Natural killer cell treated with Interleukin-12 subunit alpha and Interleukin-12 subunit beta and Interleukin-15 and Interleukin-18, amount 100 ng/mL, for 72 hours (primary cell): ENCODE data around the gene PCBD1. TPM values are rescaled to one million over a fixed set of nuclear protein-coding genes. Genes with fewer than 3 reads are reported as not detected.
A peak's percentile ranks its signal among the peaks of the same experiment; 100 is the strongest.
"Not testable (repeated sequence)": the region's sequence is repeated elsewhere in the genome, so short reads cannot be mapped to it uniquely, and the experiment has no call there.

ENCODE experiments used
- ATAC-seq, 2 donors: fragments of 150-1000 bp; cut with Tn5 transposase in 1 of 2; sonication (Bioruptor Pico), chemical (Tn5 transposase) in 1 of 2; 2 replicates each; pipeline ENCODE4 v1.10.0; 2021
- DNase-seq: peaks from one replicate; pipeline ENCODE4 v3.0.0; 2022; ENCODE audit warnings: low spot score
- H3K27ac Mint-ChIP-seq, 2 donors: 1 replicate in 1 of 2; 2 replicates in 1 of 2; pipeline ENCODE4 v1.8.0; 2022; ENCODE audit warnings: mixed read lengths in 2 of 2, mild to moderate bottlenecking in 1 of 2, moderate library complexity in 1 of 2
- H3K27me3 Mint-ChIP-seq, 2 donors: 1 replicate in 1 of 2; 2 replicates in 1 of 2; pipeline ENCODE4 v1.8.0; 2022; ENCODE audit warnings: mixed read lengths in 2 of 2
- H3K36me3 Mint-ChIP-seq: one replicate; pipeline ENCODE4 v1.8.0; 2022; ENCODE audit warnings: mixed read lengths
- H3K4me1 Mint-ChIP-seq, 2 donors: 1 replicate in 1 of 2; 2 replicates in 1 of 2; pipeline ENCODE4 v1.8.0; 2022; ENCODE audit warnings: low read depth in 2 of 2, mixed read lengths in 2 of 2, mild to moderate bottlenecking in 1 of 2
- H3K4me3 Mint-ChIP-seq: one replicate; pipeline ENCODE4 v1.8.0; 2022; ENCODE audit warnings: mixed read lengths
- H3K9me3 Mint-ChIP-seq: 2 replicates; pipeline ENCODE4 v1.8.0; 2022; ENCODE audit warnings: mixed read lengths
- total RNA-seq, 2 donors: library from RNA; stranded (reverse); gene quantifications; one replicate each; pipeline ENCODE4 v1.2.3, GENCODE V29; 2022

Gene PCBD1
- total RNA-seq, 2 donors from 2014 or later, result 32.6 to 44.9 TPM

- no peaks in the 10 kb centered on the region for H3K9me3 Mint-ChIP-seq
- peak overlapping the region; percentile 83 for H3K4me3 Mint-ChIP-seq
- H3K27ac Mint-ChIP-seq, result peak overlapping the region in 1 of 2 donors; percentile 51
- no peak for DNase-seq
- no peaks in the 10 kb centered on the region for H3K27me3 Mint-ChIP-seq
- no peak for ATAC-seq
- peaks cover 8 to 13% of the 10 kb centered on the region in 2 donors for H3K4me1 Mint-ChIP-seq
- H3K36me3 Mint-ChIP-seq, result no peaks in the 10 kb centered on the region
Observed at GRCh38 chr10:70885931-70886903, 2.1 kb downstream of the PCBD1 start.

DNA sequence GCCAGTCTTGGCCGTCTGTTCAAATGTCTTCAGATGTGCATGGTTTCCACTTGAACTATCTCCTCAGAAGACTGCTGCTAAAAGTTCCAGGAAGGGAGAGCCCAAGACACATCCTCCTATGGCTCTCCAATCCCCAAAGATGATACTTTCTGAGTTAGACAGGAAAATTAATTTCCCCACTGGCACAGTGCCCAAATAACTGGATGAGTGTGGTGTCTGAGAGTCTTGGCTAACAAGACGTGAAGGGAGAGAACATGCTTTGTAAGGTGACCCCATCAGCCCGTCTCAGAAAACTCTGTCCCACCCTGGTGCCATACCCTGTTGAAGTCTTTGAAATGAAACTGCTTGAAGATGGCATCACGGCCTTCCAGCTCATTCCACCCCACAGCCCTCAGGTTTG lies 2.9 kb downstream of the PCBD1 start:
- H3K4me3 Mint-ChIP-seq, result no peak overlapping the region
- peaks cover 8 to 13% of the 10 kb centered on the region in 2 donors for H3K4me1 Mint-ChIP-seq
- no peaks in the 10 kb centered on the region for H3K9me3 Mint-ChIP-seq
- no peaks in the 10 kb centered on the region for H3K27me3 Mint-ChIP-seq
- H3K36me3 Mint-ChIP-seq, result no peaks in the 10 kb centered on the region
- DNase-seq (no peak), ATAC-seq (no peak)
- peak overlapping the region; percentile 36 to 51 for H3K27ac Mint-ChIP-seq

DNA sequence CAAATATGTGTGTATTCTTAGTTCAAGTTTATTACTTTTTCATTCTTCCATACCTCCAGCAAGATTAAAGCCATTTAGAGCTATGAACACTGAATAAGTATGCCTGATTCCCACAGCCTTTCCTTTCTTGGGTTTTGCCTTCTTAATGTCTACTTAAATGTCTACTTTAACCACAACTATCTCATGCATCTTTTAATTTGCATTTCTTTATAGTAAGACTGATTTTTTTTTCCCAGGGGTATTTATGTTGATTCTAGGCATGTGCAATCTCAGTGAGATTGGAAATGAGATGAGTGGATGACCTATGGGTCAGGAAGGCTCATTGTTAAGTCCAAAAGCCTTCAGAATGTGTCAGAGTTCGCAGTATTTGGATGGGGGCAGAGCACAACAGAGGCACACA lies 3.6 kb downstream of the PCBD1 start:
- Mint-ChIP-seq H3K9me3 (no peaks in the 10 kb centered on the region), H3K4me1 (peaks cover 15 to 19% of the 10 kb centered on the region in 2 donors), H3K27me3 (no peaks in the 10 kb centered on the region), H3K36me3 (no peaks in the 10 kb centered on the region), H3K4me3 (no peak overlapping the region), H3K27ac (peak overlapping the region in 1 of 2 donors; percentile 36)
- ATAC-seq (no peak), DNase-seq (no peak)

- H3K9me3 Mint-ChIP-seq, result no peaks in the 10 kb centered on the region
- H3K36me3 Mint-ChIP-seq, result peaks cover 12% of the 10 kb centered on the region
- H3K4me1 Mint-ChIP-seq, result peaks cover 7 to 17% of the 10 kb centered on the region in 2 donors
- no peak overlapping the region for H3K4me3 Mint-ChIP-seq
- H3K27me3 Mint-ChIP-seq, result no peaks in the 10 kb centered on the region
- no peak overlapping the region for H3K27ac Mint-ChIP-seq
- peak; percentile 81 to 83 for ATAC-seq
- peak; percentile 85 for DNase-seq
Observed at GRCh38 chr10:70880077-70880534, 8.3 kb downstream of the PCBD1 start.

DNA sequence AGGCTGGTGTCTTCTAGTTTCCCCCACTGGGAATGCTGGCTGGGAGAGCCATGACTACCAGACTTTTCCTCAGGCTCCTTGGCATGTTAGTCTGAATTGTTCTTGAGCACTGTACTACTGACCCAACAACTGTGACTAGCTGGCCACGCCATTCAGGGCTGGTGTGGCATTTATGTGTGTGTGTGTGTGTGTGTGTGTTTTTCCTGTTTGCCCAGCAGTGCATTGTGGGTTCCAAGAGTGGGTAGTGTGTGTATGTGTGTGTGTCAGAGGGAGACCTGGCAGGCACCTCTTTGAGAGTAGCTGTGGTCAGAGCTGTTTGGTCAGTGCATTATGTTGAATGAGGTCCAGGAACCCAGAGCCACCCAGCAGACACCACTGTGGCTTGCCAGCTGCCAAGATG lies 9.2 kb downstream of the PCBD1 start:
- H3K4me1 Mint-ChIP-seq, result peaks cover 7 to 13% of the 10 kb centered on the region in 2 donors
- H3K27ac Mint-ChIP-seq, result no peak overlapping the region
- H3K27me3 Mint-ChIP-seq, result no peaks in the 10 kb centered on the region
- peaks cover 12% of the 10 kb centered on the region for H3K36me3 Mint-ChIP-seq
- no peak overlapping the region for H3K4me3 Mint-ChIP-seq
- ATAC-seq, result no peak
- no peaks in the 10 kb centered on the region for H3K9me3 Mint-ChIP-seq
- DNase-seq, result no peak

- H3K27ac Mint-ChIP-seq, result no peak overlapping the region
- no peaks in the 10 kb centered on the region for H3K27me3 Mint-ChIP-seq
- H3K4me1 Mint-ChIP-seq, result peaks cover 0 to 2% of the 10 kb centered on the region in 2 donors
- no peak overlapping the region for H3K4me3 Mint-ChIP-seq
- H3K9me3 Mint-ChIP-seq, result no peaks in the 10 kb centered on the region
- no peak for DNase-seq
- peaks cover 21% of the 10 kb centered on the region for H3K36me3 Mint-ChIP-seq
- no peak for ATAC-seq
Observed at GRCh38 chr10:70874061-70874460, 14.3 kb downstream of the PCBD1 start.

DNA sequence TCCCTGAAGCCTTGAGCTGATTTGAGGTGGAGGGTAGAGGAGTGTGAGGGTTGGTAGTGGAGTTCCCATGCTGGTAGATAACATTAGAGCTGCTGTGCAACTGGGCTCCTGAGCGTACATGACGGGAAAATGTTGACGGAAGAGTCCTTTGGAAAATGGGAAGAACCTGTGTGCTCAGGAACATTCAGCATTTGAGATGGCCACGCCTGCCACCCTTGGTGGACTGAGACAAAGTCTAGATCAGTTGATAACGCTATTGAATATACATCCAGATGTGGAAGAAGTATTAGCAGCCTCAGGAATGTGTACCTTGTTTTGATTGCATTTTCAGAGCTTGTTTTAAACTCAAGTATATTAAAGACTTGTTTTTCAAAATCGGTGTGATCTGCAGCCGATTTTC lies 16.1 kb downstream of the PCBD1 start:
- DNase-seq, result no peak
- Mint-ChIP-seq H3K36me3 (peaks cover 19% of the 10 kb centered on the region), H3K27ac (no peak overlapping the region)

DNA sequence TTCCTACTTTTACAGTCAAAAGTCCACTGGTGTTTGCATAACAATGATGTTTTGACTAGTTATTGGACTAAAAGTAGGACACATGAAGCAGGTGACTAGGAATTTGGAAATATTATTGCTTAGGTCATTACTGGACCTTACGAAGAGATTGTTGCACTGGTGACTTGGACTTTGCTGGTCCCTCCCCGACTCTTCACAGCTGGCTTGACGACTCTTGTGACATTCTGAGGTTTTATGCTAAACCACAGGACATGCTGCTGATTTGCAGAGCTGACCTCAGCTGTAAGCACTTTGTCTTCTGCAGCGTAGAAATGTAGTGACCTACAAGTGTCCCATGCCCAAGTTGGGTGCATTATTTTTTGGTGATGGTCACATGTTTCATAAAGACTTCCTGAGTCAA lies 21.9 kb downstream of the PCBD1 start:
- peak overlapping the region in 1 of 2 donors; percentile 41 for H3K27ac Mint-ChIP-seq
- peaks cover 12% of the 10 kb centered on the region for H3K36me3 Mint-ChIP-seq
- H3K4me1 Mint-ChIP-seq, result peaks cover 30 to 35% of the 10 kb centered on the region in 2 donors

More for the DNA sequence above, 16.1 kb downstream of the PCBD1 start:
- no peaks in the 10 kb centered on the region for H3K9me3 Mint-ChIP-seq
- no peak for ATAC-seq
- H3K27me3 Mint-ChIP-seq, result no peaks in the 10 kb centered on the region
- no peaks in the 10 kb centered on the region for H3K4me1 Mint-ChIP-seq
- H3K4me3 Mint-ChIP-seq, result no peak overlapping the region

GRCh38 chr10:70864935-70865334 lies 23.4 kb downstream of the PCBD1 start:
- Mint-ChIP-seq H3K27ac (peak overlapping the region in 1 of 2 donors; percentile 38), H3K4me3 (no peak overlapping the region), H3K9me3 (no peaks in the 10 kb centered on the region), H3K4me1 (peaks cover 32 to 35% of the 10 kb centered on the region in 2 donors), H3K36me3 (peaks cover 20% of the 10 kb centered on the region), H3K27me3 (no peaks in the 10 kb centered on the region)
- no peak for ATAC-seq
- no peak for DNase-seq

More for the DNA sequence above, 21.9 kb downstream of the PCBD1 start:
- peak overlapping the region; percentile 5 for H3K4me3 Mint-ChIP-seq
- peak; percentile 69 for DNase-seq
- H3K27me3 Mint-ChIP-seq, result no peaks in the 10 kb centered on the region
- H3K9me3 Mint-ChIP-seq, result no peaks in the 10 kb centered on the region
- ATAC-seq, result peak; percentile 85

GRCh38 chr10:70863470-70864160 lies 24.8 kb downstream of the PCBD1 start:
- Mint-ChIP-seq H3K36me3 (peaks cover 24% of the 10 kb centered on the region), H3K27me3 (no peaks in the 10 kb centered on the region), H3K4me3 (no peak overlapping the region), H3K9me3 (no peaks in the 10 kb centered on the region), H3K4me1 (peaks cover 34 to 35% of the 10 kb centered on the region in 2 donors), H3K27ac (peak overlapping the region in 1 of 2 donors; percentile 52)
- DNase-seq (no peak), ATAC-seq (no peak)

DNA sequence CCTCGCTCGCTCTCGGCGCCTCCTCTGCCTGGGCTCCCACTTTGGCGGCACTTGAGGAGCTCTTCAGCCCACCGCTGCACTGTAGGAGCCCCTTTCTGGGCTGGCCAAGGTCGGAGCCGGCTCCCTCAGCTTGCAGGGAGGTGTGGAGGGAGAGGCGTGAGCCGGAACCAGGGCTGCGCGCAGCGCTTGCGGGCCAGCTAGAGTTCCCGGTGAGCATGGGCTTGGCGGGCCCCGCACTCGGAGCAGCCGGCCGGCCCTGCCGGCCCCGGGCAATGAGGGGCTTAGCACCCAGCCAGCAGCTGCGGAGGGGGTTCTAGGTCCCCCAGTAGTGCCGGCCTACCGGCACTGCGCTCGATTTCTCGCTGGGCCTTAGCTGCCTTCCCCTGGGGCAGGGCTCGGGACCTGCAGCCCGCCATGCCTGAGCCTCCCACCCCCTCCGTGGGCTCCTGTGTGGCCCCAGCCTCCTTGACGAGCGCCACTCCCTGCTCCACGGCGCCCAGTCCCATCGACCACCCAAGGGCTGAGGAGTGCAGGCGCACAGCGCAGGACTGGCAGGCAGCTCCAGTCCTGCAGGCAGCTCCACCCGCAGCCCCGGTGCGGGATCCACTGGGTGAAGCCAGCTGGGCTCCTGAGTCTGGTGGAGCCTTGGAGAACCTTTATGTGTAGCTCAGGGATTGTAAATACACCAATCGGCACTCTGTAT lies 26.7 kb downstream of the PCBD1 start:
- H3K4me1 Mint-ChIP-seq, result peaks cover 39 to 42% of the 10 kb centered on the region in 2 donors
- not testable (repeated sequence) for ATAC-seq, H3K27ac Mint-ChIP-seq

DNA sequence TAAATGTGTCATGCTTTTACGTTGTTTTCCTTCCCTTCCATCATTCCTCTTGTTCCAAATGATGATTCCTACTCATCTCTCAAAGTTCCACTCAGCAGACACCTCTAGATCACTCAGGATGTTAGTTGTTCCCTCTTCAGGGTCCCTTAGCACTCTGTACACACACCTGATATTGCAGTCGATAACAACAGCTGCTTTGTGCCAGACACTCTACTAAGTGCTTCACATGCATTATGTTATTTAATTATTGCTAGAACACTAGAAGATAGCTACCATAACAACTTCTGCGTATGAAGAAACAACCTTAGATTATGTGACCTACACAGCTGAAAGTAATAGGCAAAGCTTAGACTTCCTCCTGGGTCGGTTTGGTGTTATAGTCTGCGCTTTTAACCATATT lies 29.6 kb downstream of the PCBD1 start:
- ATAC-seq (no peak), DNase-seq (no peak)
- Mint-ChIP-seq H3K27me3 (no peaks in the 10 kb centered on the region), H3K27ac (no peak overlapping the region), H3K4me1 (peaks cover 21 to 25% of the 10 kb centered on the region in 2 donors), H3K9me3 (no peaks in the 10 kb centered on the region), H3K4me3 (no peak overlapping the region), H3K36me3 (peaks cover 21% of the 10 kb centered on the region)

More for the DNA sequence above, 26.7 kb downstream of the PCBD1 start:
- not testable (repeated sequence) for H3K9me3 Mint-ChIP-seq, H3K27me3 Mint-ChIP-seq, H3K4me3 Mint-ChIP-seq, DNase-seq
- H3K36me3 Mint-ChIP-seq, result peaks cover 27% of the 10 kb centered on the region

DNA sequence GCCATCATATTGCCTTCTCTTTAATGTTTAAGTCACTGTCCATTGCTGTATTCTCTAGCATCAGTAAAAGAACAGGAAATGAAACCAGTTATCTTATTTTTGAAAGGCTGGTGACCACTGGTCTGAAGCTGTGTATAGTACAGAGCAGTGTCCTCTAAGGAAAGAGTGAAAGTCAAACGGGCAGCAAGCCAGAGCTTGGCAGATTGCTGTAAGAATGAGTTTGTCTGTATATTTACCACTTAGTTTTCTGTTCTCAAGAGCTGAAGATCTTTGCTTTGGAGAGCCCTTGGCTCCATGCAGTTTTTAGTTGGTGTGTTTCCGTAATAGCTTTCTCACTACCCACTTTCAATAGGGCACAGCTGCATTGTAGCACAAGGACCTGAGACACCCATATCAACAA lies 31.9 kb downstream of the PCBD1 start:
- ATAC-seq, result no peak
- Mint-ChIP-seq H3K27me3 (no peaks in the 10 kb centered on the region), H3K4me1 (peaks cover 17 to 21% of the 10 kb centered on the region in 2 donors), H3K9me3 (no peaks in the 10 kb centered on the region), H3K4me3 (no peak overlapping the region), H3K36me3 (peaks cover 21% of the 10 kb centered on the region), H3K27ac (peak overlapping the region in 1 of 2 donors; percentile 9)
- no peak for DNase-seq
